ENCODE results near the gene CACNG1.

DNA sequence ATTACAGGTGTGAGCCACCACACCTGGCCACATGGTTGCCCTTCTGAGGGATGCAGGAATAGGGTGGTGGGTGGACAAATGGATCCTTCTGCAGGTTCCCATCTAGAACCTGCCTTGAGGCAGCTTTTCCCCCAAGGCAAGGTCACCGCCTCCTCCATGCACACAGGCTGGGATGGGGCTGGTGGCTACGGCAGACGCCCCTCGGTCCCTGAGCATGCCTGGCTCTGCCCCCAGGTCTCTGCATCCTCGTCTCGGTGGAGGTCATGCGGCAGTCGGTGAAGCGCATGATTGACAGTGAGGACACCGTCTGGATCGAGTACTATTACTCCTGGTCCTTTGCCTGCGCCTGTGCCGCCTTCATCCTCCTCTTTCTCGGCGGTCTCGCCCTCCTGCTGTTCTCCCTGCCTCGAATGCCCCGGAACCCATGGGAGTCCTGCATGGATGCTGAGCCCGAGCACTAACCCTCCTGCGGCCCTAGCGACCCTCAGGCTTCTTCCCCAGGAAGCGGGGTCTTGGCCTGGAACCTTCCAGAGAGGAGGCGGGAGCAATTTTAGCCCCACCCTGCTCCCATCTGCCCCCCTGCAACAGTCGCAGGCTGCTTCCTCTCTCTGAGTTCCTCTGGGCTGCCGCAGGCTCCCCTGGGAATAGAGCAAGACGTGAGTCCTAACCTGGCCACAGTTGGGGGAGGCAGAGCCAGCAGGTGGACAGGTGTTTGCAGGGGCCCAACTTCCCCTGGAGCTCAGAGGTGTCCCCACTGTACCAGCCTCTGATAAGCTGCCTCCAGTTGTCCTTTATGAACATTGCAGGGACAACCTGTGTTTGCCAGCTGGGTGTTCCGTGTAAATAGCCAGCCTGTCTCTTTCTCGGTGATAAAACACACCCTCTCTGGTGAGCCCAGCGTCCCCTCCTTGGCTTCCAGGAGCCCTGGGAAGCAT is 11.7 kb downstream of the CACNG1 start:
- TF ChIP-seq, protein P1, sequence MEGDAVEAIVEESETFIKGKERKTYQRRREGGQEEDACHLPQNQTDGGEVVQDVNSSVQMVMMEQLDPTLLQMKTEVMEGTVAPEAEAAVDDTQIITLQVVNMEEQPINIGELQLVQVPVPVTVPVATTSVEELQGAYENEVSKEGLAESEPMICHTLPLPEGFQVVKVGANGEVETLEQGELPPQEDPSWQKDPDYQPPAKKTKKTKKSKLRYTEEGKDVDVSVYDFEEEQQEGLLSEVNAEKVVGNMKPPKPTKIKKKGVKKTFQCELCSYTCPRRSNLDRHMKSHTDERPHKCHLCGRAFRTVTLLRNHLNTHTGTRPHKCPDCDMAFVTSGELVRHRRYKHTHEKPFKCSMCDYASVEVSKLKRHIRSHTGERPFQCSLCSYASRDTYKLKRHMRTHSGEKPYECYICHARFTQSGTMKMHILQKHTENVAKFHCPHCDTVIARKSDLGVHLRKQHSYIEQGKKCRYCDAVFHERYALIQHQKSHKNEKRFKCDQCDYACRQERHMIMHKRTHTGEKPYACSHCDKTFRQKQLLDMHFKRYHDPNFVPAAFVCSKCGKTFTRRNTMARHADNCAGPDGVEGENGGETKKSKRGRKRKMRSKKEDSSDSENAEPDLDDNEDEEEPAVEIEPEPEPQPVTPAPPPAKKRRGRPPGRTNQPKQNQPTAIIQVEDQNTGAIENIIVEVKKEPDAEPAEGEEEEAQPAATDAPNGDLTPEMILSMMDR (optimal IDR thresholded peaks at IDR 0.05 in 1 of 3, IDR thresholded peaks at IDR 0.05 in 1 of 3, conservative IDR thresholded peaks at IDR 0.05 in 1 of 3; ENCODE audit: extremely low read depth in 1 of 3, insufficient read depth in 2 of 3, low read length in 3 of 3), result no peak
- TF ChIP-seq EZH2 (IDR thresholded peaks at IDR 0.05; ENCODE audit: low read length), result no peak

Measured in keratinocyte (primary cell).